ENCODE data around the gene TRMT11.
A peak's percentile ranks its signal among the peaks of the same experiment; 100 is the strongest.
"Not testable (repeated sequence)": the region's sequence is repeated elsewhere in the genome, so short reads cannot be mapped to it uniquely, and the experiment has no call there.

The TRMT11 gene

GRCh38 chr6:125956506-125957390 is 29.6 kb upstream of the TRMT11 start, which contains the start of gene HINT3:
Gene HINT3 (plus strand): TSS chr6:125956770. CDS start chr6:125956978, 208 bp downstream.
- peak; percentile 99 for DNase-seq

GRCh38 chr6:125957391-125957693 is 29.0 kb upstream of the TRMT11 start:
- DNase-seq = no peak

GRCh38 chr6:125957845-125958244 is 28.5 kb upstream of the TRMT11 start:
- DNase-seq = peak; percentile 32

- DNase-seq = no peak
Measured at GRCh38 chr6:125959041-125959440, 27.3 kb upstream of the TRMT11 start.

- DNase-seq = no peak
Measured at GRCh38 chr6:125961117-125961516, 25.2 kb upstream of the TRMT11 start.

- DNase-seq = no peak
Measured at GRCh38 chr6:125962900-125963497, 23.3 kb upstream of the TRMT11 start.

GRCh38 chr6:125963817-125964216 is 22.5 kb upstream of the TRMT11 start:
- no peak for DNase-seq

- peak; percentile 15 for DNase-seq
Measured at GRCh38 chr6:125966569-125966968, 19.8 kb upstream of the TRMT11 start.

- DNase-seq = no peak
Measured at GRCh38 chr6:125968493-125968892, 17.8 kb upstream of the TRMT11 start.

- no peak for DNase-seq
Measured at GRCh38 chr6:125970760-125971159, 15.6 kb upstream of the TRMT11 start.

- not testable (repeated sequence) for DNase-seq
Measured at GRCh38 chr6:125972478-125972877, 13.9 kb upstream of the TRMT11 start.

- DNase-seq = peak; percentile 59
Measured at GRCh38 chr6:125974214-125974866, 12.0 kb upstream of the TRMT11 start.

GRCh38 chr6:125979101-125979500 is 7.2 kb upstream of the TRMT11 start:
- DNase-seq = no peak

- DNase-seq = no peak
Measured at GRCh38 chr6:125981571-125982185, 4.7 kb upstream of the TRMT11 start.

GRCh38 chr6:125983246-125983945 is 2.9 kb upstream of the TRMT11 start:
- DNase-seq = no peak

GRCh38 chr6:125984311-125984710 is 2.0 kb upstream of the TRMT11 start:
- no peak for DNase-seq

GRCh38 chr6:125985522-125985921 is 818 bp upstream of the TRMT11 start:
- DNase-seq = peak; percentile 12

- DNase-seq = no peak
Measured at GRCh38 chr6:125985979-125986300, 400 bp upstream of the TRMT11 start.

- DNase-seq = peak; percentile 61
Measured at GRCh38 chr6:125987026-125987617, 782 bp downstream of the TRMT11 start.

- no peak for DNase-seq
Measured at GRCh38 chr6:125988280-125988679, 1.9 kb downstream of the TRMT11 start.

- DNase-seq = no peak
Measured at GRCh38 chr6:125989631-125990030, 3.3 kb downstream of the TRMT11 start.

GRCh38 chr6:125991653-125992052 is 5.3 kb downstream of the TRMT11 start:
- no peak for DNase-seq

Measured in NCI-H146 (cell line).